GM12878 (cell line): ENCODE data around the gene TUT1. TPM values are rescaled to one million over a fixed set of nuclear protein-coding genes. Genes with fewer than 3 reads are reported as not detected.

ENCODE experiments used
- BCL3 ChIP-seq: IDR thresholded peaks from 2 replicates; pipeline ENCODE4 v1.6.1; 2011; ENCODE audit warnings: borderline replicate concordance, low read depth, mild to moderate bottlenecking, moderate library complexity, low read length; ENCODE audit not compliant: insufficient read depth, poor library complexity, severe bottlenecking
- CHD1 ChIP-seq: IDR thresholded peaks from 2 replicates; pipeline ENCODE4 v1.6.1; 2012; ENCODE audit warnings: low read depth, low read length, improper control_type of control experiment
- CREB1 ChIP-seq: IDR thresholded peaks from 2 replicates; pipeline ENCODE4 v1.6.1; 2012; ENCODE audit warnings: low read depth, mild to moderate bottlenecking, inconsistent platforms
- DPF2 ChIP-seq: fragments of 450-650 bp; IDR thresholded peaks from 2 replicates; pipeline ENCODE4 v1.6.1; 2017; ENCODE audit warnings: mild to moderate bottlenecking
- E2F8 ChIP-seq: fragments of 450-650 bp; IDR thresholded peaks from 2 replicates; pipeline ENCODE4 v1.6.1; 2018; ENCODE audit warnings: mild to moderate bottlenecking, low read depth, moderate library complexity; ENCODE audit not compliant: partially characterized antibody
- EP300 ChIP-seq, 2 experiments: fragments of 150-350 bp in 1 of 2; IDR thresholded peaks; 2 replicates each; pipeline ENCODE4 v1.6.1; 2011 to 2012; ENCODE audit warnings: low read depth in 2 of 2, low read length in 2 of 2, borderline replicate concordance in 1 of 2, improper control_type of control experiment in 1 of 2, inconsistent platforms in 1 of 2; ENCODE audit not compliant: control insufficient read depth in 1 of 2
- ESRRA ChIP-seq: IDR thresholded peaks from 2 replicates; pipeline ENCODE4 v1.6.1; 2012; ENCODE audit warnings: mild to moderate bottlenecking, low read length, improper control_type of control experiment
- ETV6 ChIP-seq, 2 experiments: fragments of 450-650 bp in 1 of 2; IDR thresholded peaks in 1 of 2; conservative IDR thresholded peaks in 1 of 2; 2 replicates each; pipeline ENCODE4 v1.6.1; 2014; ENCODE audit warnings: antibody characterized with exemption in 1 of 2, borderline replicate concordance in 1 of 2, low read depth in 1 of 2, mild to moderate bottlenecking in 1 of 2, moderate library complexity in 1 of 2
- HCFC1 ChIP-seq: fragments of 150-350 bp; IDR thresholded peaks from 2 replicates; pipeline ENCODE4 v1.6.1; 2014; ENCODE audit warnings: low read length
- HDGF ChIP-seq: fragments of 450-650 bp; IDR thresholded peaks from 2 replicates; pipeline ENCODE4 v1.6.1; 2016; ENCODE audit warnings: antibody characterized with exemption
- MEF2A ChIP-seq: IDR thresholded peaks from 2 replicates; pipeline ENCODE4 v1.6.1; 2011; ENCODE audit warnings: low read depth, mild to moderate bottlenecking, low read length, moderate library complexity; ENCODE audit not compliant: insufficient read depth
- MXI1 ChIP-seq: fragments of 150-350 bp; IDR thresholded peaks from 2 replicates; pipeline ENCODE4 v1.6.1; 2011; ENCODE audit warnings: low read depth, mild to moderate bottlenecking, inconsistent platforms, low read length, improper control_type of control experiment
- NBN ChIP-seq: fragments of 450-650 bp; IDR thresholded peaks from 2 replicates; pipeline ENCODE4 v1.6.1; 2016
- NFYB ChIP-seq: IDR thresholded peaks from 2 replicates; pipeline ENCODE4 v1.6.1; 2011; ENCODE audit warnings: low read depth, mild to moderate bottlenecking, low read length, improper control_type of control experiment, moderate library complexity; ENCODE audit not compliant: insufficient read depth
- PAX5 ChIP-seq: IDR thresholded peaks from 2 replicates; pipeline ENCODE4 v1.6.1; 2011; ENCODE audit warnings: low read depth, low read length, borderline replicate concordance
- RAD51 ChIP-seq: fragments of 450-650 bp; IDR thresholded peaks from 2 replicates; pipeline ENCODE4 v1.6.1; 2016; ENCODE audit warnings: moderate library complexity, mild to moderate bottlenecking, inconsistent platforms
- RUNX3 ChIP-seq: IDR thresholded peaks from 2 replicates; pipeline ENCODE4 v1.6.1; 2012; ENCODE audit warnings: low read length, inconsistent platforms
- SMARCA5 ChIP-seq: fragments of 450-650 bp; IDR thresholded peaks from 2 replicates; pipeline ENCODE4 v1.6.1; 2017; ENCODE audit warnings: mild to moderate bottlenecking
- SREBF2 ChIP-seq: IDR thresholded peaks from 2 replicates; pipeline ENCODE4 v1.6.1; 2012; ENCODE audit warnings: mild to moderate bottlenecking, low read length
- TARDBP ChIP-seq: IDR thresholded peaks from 2 replicates; pipeline ENCODE4 v1.6.1; 2016; ENCODE audit warnings: borderline replicate concordance
- ZNF384 ChIP-seq: IDR thresholded peaks from 2 replicates; pipeline ENCODE4 v1.6.1; 2012; ENCODE audit warnings: low read depth, mild to moderate bottlenecking, low read length, improper control_type of control experiment, borderline replicate concordance
- polyA plus RNA-seq, 11 experiments: library from polyadenylated mRNA; depleted of rRNA in 4 of 11; unstranded in 6 of 11; stranded (reverse) in 5 of 11; fragments of >200 nt; fragmentation: Nextera tagmentation in 4 of 11; fragmentation: Illumina TruSeq in 1 of 11; extraction: Ambion mirVana in 4 of 11; extraction: Trizol in 1 of 11; gene quantifications; 1 replicate in 1 of 11; 2 replicates in 10 of 11; pipeline versions ENCODE4 v1.2.1 to v1.2.3, GENCODE V29; 2011 to 2016; ENCODE audit warnings: inconsistent platforms in 2 of 11, missing spikeins in 2 of 11, low read depth in 1 of 11
- total RNA-seq, 4 experiments: library from RNA; depleted of rRNA in 3 of 4; stranded (reverse); fragments of >200 nt in 3 of 4; fragmentation: Illumina TruSeq in 1 of 4; extraction: Trizol in 1 of 4; gene quantifications; 2 replicates each; pipeline versions ENCODE4 v1.2.1 to v1.2.3, GENCODE V29; 2013 to 2021
- TF ChIP-seq, protein P1 (sequence below): fragments of 450-650 bp; IDR thresholded peaks from 2 replicates; pipeline ENCODE4 v1.6.1; 2014; ENCODE audit warnings: mild to moderate bottlenecking
- TF ChIP-seq, protein P2 (sequence below): IDR thresholded peaks from 2 replicates; pipeline ENCODE4 v1.6.1; 2012; ENCODE audit warnings: low read depth, low read length, improper control_type of control experiment
- TF ChIP-seq, protein P3 (sequence below): fragments of 150-350 bp; IDR thresholded peaks from 2 replicates; pipeline ENCODE4 v1.6.1; 2014; ENCODE audit warnings: mild to moderate bottlenecking, low read depth, low read length

Gene TUT1
- total and polyA plus RNA-seq, 10 of the 15 experiments (the other 5 are each of a cell fraction or from before 2014, with no cell fraction given), result 1.1 to 29.9 (median 16.2) TPM

GRCh38 chr11:62591448-62592145, at the start of gene TUT1 (continued):
- TF ChIP-seq ETV6 (conservative IDR thresholded peaks at IDR 0.05 in 1 of 2, IDR thresholded peaks at IDR 0.05 in 1 of 2; ENCODE audit: borderline replicate concordance in 1 of 2, low read depth in 1 of 2), result no peak; a peak in 1 of 4 replicates
- peak in 1 of 2 experiments; percentile 36; a peak in 1 of 4 replicates for TF ChIP-seq EP300 (IDR thresholded peaks at IDR 0.05; ENCODE audit: borderline replicate concordance in 1 of 2, control insufficient read depth in 1 of 2, low read depth in 2 of 2, low read length in 2 of 2)
- peak; percentile 65; the same call in 1 of the 2 replicates for TF ChIP-seq SREBF2
- peak; percentile 38; the same call in 1 of the 2 replicates for TF ChIP-seq HDGF
- TF ChIP-seq, protein P1, sequence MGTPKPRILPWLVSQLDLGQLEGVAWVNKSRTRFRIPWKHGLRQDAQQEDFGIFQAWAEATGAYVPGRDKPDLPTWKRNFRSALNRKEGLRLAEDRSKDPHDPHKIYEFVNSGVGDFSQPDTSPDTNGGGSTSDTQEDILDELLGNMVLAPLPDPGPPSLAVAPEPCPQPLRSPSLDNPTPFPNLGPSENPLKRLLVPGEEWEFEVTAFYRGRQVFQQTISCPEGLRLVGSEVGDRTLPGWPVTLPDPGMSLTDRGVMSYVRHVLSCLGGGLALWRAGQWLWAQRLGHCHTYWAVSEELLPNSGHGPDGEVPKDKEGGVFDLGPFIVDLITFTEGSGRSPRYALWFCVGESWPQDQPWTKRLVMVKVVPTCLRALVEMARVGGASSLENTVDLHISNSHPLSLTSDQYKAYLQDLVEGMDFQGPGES, result peak; percentile 73
- no peak for TF ChIP-seq BCL3
- TF ChIP-seq RUNX3, result peak; percentile 85
- TF ChIP-seq, protein P2, sequence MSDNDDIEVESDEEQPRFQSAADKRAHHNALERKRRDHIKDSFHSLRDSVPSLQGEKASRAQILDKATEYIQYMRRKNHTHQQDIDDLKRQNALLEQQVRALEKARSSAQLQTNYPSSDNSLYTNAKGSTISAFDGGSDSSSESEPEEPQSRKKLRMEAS, result peak; percentile 65; the same call in 1 of the 2 replicates
- TF ChIP-seq ZNF384, result no peak
- TF ChIP-seq CHD1, result no peak
- peak; percentile 92 for TF ChIP-seq MXI1
- peak; percentile 66 for TF ChIP-seq PAX5
- TF ChIP-seq NFYB, result peak; percentile 87
- TF ChIP-seq ESRRA, result 0 out of 2 replicates have a peak, but pooled peaks have one; percentile 28
- TF ChIP-seq, protein P3, sequence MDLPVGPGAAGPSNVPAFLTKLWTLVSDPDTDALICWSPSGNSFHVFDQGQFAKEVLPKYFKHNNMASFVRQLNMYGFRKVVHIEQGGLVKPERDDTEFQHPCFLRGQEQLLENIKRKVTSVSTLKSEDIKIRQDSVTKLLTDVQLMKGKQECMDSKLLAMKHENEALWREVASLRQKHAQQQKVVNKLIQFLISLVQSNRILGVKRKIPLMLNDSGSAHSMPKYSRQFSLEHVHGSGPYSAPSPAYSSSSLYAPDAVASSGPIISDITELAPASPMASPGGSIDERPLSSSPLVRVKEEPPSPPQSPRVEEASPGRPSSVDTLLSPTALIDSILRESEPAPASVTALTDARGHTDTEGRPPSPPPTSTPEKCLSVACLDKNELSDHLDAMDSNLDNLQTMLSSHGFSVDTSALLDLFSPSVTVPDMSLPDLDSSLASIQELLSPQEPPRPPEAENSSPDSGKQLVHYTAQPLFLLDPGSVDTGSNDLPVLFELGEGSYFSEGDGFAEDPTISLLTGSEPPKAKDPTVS, result peak; percentile 82
- peak; percentile 67; the same call in 1 of the 2 replicates for TF ChIP-seq MEF2A
- TF ChIP-seq NBN, result peak; percentile 98
- TF ChIP-seq DPF2, result no peak
- peak; percentile 39; the same call in 1 of the 2 replicates for TF ChIP-seq RAD51
- TF ChIP-seq SMARCA5, result peak; percentile 84; the same call in 1 of the 2 replicates
- 0 out of 2 replicates have a peak, but pooled peaks have one; percentile 79 for TF ChIP-seq TARDBP
- TF ChIP-seq HCFC1, result peak; percentile 92
- TF ChIP-seq E2F8, result peak; percentile 97
- peak; percentile 98 for TF ChIP-seq CREB1
